PC-9 (cell line): ENCODE measurements around the gene COX5A.

Experiments used
- EZH2 ChIP-seq: fragments of 200-600 bp; sonication (generic); IDR thresholded peaks from 2 replicates; pipeline ENCODE4 v1.8.0; 2017; ENCODE audit warnings: antibody characterized with exemption, low read depth
- TF ChIP-seq, protein P1 (sequence below): fragments of 200-600 bp; sonication (generic); conservative IDR thresholded peaks from 2 replicates; pipeline ENCODE4 v1.6.1; 2017; ENCODE audit warnings: mixed run types, antibody characterized with exemption, mild to moderate bottlenecking, moderate library complexity

DNA sequence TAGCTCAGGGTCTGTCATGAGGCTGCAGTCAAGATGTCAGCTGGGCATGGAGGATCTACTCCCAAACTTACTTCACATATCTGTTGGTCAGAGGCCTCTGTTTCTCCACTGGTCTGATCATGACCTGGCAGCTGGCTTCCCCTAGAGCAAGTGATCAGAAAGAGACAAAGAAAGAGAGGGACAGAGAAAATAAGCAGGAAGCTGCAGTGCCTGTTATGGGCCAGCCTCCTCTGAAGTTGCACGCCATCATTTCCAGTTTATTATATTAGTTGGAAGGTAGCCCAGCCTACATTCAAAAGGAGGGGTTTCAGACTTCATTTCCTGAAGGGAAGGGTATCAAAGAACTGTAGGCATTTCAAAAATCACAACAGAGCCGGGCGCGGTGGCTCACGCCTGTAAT lies 23.7 kb upstream of the COX5A start:
- TF ChIP-seq, protein P1, sequence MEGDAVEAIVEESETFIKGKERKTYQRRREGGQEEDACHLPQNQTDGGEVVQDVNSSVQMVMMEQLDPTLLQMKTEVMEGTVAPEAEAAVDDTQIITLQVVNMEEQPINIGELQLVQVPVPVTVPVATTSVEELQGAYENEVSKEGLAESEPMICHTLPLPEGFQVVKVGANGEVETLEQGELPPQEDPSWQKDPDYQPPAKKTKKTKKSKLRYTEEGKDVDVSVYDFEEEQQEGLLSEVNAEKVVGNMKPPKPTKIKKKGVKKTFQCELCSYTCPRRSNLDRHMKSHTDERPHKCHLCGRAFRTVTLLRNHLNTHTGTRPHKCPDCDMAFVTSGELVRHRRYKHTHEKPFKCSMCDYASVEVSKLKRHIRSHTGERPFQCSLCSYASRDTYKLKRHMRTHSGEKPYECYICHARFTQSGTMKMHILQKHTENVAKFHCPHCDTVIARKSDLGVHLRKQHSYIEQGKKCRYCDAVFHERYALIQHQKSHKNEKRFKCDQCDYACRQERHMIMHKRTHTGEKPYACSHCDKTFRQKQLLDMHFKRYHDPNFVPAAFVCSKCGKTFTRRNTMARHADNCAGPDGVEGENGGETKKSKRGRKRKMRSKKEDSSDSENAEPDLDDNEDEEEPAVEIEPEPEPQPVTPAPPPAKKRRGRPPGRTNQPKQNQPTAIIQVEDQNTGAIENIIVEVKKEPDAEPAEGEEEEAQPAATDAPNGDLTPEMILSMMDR, result no peak
- no peak for TF ChIP-seq EZH2
